CD4-positive, alpha-beta T cell treated with Interleukin-12 subunit alpha and Interleukin-12 subunit beta, for 1 hour (primary cell): Measurements from ENCODE around the gene PCK1.
"Not testable (repeated sequence)": the region's sequence is repeated elsewhere in the genome, so short reads cannot be mapped to it uniquely, and the experiment has no call there.

ENCODE experiments used
- DNase-seq: peaks from one replicate; pipeline ENCODE4 v3.0.0-alpha.2; 2020

Gene PCK1

DNA sequence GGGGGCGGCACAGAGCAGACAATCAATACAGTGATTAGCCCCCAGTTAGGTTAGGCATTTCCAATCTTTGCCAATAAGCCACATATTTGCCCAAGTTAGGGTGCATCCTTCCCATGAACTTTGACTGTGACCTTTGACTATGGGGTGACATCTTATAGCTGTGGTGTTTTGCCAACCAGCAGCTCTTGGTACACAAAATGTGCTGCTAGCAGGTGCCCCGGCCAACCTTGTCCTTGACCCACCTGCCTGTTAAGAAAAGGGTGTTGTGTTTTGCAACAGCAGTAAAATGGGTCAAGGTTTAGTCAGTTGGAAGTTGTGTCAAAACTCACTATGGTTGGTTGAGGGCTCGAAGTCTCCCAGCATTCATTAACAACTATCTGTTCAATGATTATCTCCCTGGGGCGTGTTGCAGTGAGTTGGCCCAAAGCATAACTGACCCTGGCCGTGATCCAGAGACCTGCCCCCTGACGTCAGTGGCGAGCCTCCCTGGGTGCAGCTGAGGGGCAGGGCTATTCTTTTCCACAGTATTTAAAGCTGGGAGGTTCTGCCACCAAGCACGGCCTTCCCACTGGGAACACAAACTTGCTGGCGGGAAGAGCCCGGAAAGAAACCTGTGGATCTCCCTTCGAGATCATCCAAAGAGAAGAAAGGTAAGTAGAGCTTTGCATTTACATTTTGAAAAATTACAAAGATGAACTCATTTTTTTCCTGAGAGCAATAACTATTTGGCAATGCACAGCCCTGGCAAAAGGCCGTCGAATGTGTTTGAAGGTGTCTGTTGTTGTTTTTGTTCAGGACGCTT is at the start of gene PCK1:
Gene PCK1, plus strand, starts transcription at position 557 of the 802 bp plus-strand sequence. CDS start 302 bp downstream, outside the sequence.
- DNase-seq, result no peak

DNA sequence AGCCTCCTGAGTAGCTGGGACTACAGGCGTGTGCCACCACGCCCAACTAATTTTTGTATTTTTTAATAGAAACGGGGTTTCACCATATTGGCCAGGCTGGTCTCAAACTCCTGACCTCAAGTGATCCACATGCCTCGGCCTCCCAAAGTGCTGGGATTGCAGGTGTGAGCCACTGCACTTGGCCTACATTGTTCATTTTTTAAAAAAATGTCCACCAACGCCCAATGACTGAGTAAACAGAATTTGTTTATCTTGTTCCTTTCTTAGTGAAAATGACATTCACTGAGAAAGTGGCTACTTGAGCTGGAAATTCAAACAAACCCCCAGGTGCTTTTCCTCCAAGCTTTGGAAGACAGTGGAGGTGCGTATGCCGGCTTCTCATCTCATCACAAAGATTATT is 49.2 kb upstream of the PCK1 start:
- DNase-seq, result not testable (repeated sequence)

DNA sequence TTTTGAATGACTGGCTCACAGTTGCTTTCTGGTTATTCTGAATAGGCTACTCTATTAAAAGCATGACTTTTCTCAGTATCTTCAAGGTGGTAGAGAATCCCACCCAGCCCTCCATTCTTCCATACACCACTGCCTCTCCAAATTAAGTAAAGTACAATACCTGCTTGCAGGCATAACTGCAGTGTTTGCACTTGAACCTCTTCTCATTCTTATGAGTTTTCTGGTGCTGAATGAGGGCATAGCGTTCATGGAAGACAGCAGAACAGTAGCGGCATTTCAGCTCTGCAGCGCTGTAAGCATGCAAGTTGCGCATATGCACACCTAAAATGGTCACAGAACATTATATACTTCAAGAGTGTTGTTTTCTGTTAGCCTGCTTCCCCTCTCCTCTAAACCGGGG is 48.5 kb upstream of the PCK1 start:
- no peak for DNase-seq

DNA sequence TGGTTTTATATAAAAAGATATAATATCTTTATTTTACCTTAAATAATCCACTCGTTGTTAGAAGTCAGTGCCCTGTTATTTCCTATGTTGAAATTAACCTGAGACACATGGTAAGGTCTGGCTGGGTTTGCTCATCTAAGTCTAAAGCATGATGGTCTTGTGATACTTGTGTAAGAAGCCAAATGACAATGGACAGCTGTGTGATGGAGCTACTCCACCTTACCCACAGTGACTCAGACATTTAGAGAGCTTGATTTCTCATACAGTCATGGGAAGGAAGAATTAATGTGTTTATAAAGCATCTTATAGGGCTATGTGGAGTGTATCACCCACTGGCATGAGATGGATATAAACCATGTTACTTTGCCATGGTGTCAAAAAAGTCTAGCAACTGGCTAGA is 47.7 kb upstream of the PCK1 start:
- DNase-seq, result no peak

DNA sequence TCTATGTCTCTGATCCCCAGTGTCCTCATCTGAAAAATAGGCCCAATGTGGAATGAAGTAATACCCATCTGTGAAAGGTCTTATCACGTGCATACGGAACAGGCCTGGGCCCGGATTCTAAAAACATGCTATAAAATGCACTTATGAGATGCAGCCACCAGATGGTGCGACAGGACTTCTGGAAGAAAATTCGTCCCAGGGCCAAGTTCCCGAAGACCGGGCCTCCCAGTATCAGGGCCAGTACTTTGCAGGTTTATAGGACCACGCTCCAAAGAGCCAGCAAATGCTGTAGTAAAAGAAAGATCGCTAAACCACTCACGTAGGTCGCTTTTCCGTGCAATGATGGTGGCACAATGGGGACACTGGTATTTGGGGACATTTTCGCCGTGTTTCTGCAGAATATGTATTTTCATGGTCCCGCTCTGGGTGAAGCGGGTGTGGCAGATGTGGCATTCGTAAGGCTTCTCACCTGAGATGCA is 46.6 kb upstream of the PCK1 start:
- DNase-seq, result peak; percentile 37

DNA sequence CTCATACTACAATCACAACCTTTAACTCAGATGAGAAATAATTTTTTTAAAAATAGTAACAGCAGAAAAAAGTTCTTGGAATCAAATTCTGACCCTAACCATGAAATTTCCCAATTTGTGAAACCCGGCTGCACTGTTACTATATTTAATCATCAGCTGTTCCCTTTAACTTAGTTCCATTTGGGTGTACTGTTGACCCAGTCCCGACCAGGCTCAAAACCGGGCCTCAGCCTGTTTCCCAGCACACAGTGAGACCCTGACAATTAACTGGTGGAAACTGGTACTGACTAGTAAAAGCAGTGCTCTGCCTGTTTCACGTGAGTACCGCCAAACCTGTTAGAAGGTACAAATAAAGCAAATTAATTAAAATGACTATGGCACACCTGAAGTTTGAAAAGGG is 43.0 kb upstream of the PCK1 start:
- DNase-seq, result no peak

DNA sequence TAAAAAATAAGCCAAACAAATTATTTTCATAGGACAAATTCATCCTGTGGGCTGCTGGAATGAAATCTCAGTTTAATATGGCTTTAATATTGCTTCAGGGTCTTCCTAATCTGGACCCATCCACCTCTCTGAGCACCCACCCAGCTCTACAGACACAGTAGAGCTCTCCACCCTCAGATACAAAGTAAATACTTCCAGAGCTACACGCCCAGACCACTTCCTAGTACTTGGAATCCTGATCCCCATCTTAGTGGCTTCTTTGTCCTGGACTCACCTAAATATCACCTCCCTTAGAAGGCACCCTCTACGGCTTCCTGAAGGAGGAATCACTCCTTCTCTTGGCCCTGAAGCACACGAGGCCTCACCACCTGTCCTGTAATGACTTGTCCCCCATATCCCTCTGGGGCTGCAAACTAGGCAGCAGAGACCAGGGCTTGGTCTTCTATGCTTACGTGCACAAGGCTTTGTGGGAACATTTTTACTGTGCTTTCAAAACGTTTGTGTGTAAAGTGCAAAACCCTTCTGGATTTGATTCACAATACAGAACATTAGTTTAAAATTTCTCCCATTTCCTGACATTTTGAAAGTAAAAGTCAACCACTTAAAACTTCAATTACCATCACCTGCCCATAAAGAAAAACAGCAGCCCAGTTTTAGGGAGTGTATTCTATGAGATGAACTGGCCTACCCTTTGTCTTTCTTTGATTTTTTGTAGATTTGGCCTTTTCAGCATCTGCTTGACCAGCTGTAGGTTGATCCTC is 38.4 kb upstream of the PCK1 start:
- no peak for DNase-seq

DNA sequence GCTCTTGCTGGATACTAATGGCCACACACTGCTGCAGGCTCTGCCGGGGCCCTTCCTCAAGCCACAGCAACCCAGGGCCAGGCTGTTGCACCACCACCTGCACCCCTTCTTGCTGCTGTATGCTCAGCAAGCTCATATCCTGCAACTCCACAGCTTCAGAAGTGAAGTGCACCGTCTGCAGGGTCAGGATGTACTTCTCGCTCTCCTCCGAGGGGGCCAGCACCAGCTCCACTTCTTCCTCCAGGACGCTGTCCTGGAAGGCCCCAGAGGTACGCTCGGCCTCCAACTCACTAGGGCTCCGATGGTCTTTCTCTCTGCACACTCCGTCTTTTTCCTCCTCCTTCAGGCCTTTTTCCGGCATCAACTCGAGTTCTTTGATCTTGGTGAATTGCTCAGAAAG is 37.1 kb upstream of the PCK1 start:
- DNase-seq, result no peak

DNA sequence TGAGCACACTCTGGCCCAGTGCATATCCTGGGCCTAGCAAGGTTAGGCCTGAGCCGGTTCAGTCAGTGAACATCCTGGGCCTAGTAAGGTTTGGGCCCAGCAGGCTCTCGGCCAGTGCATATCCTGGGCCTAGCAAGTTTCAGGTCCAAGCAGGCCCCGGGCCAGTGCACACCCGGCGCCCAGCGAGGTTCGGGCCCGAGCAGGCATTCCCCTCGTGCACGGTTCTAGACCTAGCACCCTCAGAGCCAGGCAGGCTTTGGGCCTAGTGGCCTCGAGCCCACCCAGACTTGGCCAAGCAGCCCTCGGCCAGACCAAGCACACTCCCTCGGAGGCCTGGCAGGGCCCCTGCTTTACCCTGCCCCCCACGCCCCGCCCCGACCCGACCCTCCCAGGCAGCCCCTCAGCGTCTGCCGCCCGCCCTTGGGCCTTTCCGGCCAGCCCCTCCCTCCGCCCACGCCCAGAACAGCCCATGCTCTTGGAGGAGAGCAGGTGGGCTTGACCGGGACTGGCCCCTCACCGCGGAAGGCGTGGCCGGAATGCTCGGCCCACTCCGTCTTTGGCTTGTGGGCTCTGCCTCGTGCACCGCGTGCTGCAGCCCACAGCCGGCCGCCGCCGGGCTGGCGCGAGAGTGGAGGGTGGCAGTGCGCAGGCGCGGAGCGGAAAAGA is 36.3 kb upstream of the PCK1 start, which contains the start of gene CTCFL:
Gene CTCFL, minus strand, starts transcription at position 630 of the 666 bp plus-strand sequence. CDS start 935 bp downstream, outside the sequence.
- no peak for DNase-seq

DNA sequence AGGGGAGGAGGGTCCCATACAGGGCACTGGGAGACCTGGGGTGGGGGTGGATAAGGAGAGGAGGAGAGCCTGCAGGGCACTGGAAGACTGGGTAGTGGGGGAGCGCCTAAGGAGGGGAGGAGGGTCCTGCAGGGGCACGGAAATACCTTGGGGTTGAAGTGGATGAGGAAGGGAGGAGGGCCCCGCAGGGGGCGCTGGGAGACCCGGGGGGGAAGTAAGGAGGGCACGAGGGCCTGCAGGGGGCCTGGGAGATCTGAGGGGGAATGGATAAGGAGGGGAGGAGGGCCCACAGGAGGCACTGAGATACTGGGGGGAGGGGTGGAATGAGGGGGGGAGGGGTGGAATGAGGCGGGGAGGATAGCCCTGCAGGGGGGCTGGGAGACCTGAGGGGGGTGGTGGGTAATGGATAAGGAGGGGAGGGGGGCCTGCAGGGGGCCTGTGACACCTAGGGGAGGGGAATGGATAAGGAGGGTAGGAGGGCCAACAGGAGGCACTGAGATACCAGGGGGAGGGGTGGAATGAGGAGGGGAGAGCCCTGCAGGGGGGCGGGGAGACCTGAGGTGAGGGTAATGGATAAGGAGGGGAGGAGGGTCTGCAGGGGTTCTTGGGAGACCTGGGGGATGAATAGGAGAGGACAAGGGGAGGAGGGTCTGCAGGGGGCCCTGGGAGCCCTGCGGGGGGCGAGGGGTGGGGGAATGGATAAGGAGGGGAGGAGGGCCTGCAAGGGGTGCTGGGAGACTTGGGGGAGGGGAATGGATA is 35.4 kb upstream of the PCK1 start:
- DNase-seq, result no peak

DNA sequence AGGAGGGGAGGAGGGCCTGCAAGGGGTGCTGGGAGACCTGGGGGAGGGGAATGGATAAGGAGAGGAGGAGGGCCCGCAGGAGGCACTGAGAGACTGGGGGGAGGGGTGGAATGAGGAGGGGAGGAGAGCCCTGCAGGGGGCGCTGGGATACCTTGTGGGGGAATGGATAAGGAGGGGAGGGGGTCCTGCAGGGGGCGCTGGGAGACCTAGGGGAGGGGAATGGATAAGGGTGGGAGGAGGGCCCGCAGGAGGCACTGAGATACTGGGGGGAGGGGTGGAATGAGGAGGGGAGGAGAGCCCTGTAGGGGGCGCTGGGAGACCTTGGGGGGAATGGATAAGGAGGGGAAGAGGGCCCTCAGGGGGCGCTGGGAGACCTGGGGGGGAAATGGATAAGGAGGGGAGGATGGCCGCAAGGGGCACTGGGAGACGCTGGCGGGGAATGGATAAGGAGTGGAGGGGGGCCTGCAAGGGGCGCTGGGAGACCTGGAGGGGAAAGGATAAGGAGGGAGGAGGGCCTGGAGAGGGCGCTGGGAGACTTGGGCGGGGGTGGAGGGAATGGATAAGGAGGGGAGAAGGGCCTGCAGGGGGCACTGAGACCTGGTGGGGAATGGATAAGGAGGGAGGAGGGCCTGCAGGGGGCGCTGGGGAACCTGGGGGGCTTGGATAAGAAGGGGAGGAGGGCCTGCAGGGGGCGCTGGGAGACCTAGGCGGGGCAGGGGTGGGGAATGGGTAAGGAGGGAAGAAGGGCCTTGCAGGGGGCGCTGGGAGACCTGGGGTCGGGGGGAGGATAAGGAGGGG is 34.6 kb upstream of the PCK1 start:
- no peak for DNase-seq

DNA sequence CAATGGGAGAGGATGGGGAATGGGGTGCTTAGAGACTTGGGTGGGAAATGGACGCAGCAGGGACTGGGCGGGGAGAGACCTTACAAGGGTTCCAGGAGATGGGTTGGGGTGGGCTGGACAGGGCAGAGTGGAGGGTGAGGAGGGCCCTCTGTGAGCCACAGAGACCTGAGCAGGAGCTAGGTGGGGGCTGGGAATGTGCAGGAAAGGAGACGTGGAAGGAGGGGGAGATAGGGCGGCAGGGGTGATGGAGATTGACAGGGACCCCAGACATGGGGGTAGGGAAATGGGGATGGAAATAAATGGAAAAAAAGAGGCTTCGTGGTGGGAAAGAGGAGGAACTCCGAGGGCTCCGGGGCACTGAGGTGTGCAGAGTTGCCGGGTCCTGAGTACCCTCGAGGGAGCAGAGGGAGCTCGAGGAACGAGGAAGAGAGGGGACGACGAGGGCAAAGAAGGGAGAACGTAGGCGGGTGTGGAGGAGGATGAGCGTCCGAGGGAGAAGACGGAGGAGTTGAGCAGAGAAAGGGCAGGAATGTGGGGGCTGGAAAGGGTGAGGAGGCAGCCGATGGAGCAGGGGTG is 33.9 kb upstream of the PCK1 start:
- DNase-seq, result no peak

DNA sequence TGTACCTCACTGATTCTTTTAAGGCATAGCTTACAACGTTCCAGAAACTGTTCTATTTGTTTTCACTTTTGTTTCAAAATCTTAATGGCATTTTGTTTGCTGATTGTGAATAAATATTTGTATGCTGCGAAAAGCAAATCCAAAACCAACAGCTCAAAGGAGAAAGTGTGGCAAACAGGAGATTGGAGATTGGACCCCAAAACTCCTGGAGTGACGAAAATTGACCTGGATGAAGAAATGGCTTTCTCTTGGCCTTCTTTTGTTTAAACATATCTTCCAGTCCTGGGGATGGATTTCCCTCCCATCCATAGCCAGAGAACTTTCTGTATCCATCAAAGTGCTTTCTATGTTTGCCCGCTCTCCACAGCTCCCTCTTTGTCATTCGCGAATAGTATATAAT is 33.2 kb upstream of the PCK1 start:
- DNase-seq, result no peak

DNA sequence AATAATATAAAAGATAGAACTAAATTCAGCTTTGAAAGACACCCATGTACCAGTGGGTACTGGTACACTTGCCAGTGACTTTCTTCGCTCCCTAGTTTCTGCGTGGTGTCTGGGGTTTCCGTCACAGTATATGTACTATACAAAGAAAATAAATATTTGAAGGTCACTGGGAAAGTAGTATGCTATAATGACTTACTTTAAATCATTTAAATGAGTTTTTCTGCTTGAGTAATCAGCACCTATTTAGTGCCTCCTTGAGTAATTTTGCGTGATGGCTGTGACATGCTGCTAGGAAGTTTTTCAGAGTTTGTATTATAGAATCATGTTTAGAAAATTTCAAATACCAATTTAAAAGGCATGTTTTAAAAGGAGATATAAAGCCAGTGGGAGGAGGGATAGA is 32.8 kb upstream of the PCK1 start:
- no peak for DNase-seq

DNA sequence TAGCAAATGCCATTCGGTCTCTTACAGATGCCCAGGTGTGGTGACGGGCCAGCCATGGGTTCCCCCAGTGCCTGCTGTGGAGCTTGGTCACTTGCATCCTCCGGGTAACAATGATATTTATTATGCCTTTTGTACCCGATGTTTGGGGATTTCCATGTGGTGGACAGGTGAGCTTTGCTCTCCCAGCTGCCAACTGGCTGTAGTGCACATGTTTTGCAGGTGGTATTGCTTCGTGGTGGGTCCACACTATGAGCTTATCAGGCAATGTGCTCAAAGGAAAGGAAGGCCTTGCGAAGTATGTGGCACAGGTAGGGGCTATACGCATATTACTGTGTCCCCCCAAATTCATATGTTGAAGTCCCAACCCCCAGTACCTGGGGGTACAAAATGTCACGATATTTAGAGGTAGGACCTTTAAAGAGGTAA is 31.7 kb upstream of the PCK1 start:
- DNase-seq, result no peak

DNA sequence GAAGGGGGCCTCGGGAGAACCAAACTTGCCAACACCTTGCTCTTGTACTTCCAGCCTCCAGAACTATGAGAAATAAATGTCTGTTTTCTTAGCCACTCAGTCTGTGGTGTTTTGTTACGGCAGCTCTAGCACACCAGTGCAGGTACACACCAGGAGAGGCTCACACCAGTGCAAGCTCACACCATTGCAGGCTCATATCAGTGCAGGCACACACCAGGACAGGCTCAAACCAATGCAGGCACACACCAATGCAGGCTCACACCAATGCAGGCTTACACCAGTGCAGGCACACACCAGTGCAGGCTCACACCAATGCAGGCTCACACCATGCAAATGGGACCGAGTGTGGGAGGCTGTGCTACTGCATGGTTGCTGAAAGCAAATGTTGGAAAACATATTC is 31.1 kb upstream of the PCK1 start:
- DNase-seq, result no peak

DNA sequence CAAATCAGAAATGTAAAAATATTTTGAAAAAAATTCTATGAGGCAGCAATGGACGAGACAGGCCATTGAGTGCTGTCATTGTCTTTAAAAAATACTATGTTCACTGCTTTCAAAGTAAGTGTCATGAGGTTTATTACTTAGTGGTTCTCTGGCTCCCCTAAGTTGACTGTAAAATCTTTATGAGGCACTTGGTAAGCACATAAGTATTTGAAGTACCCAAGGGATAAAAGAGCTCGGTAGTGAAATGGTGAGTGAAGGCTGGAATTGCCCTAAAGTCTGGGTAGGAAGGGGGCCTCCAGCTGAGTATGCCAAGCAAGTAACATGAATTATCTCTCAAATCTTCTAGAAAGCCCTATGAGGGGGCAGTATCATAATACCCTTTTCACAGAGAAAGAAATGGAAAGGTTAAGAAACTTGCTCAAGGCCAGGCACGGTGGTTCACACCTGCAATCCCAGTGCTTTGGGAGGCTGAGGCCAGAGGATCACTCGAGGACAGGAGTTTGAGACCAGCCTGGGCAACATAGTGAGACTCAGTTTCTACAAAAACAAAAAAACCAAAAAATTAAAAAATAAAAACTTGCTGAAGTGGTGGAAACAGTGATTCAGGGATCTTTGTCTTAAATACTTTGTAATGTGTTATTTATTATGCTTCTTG is 30.5 kb upstream of the PCK1 start:
- DNase-seq, result no peak

DNA sequence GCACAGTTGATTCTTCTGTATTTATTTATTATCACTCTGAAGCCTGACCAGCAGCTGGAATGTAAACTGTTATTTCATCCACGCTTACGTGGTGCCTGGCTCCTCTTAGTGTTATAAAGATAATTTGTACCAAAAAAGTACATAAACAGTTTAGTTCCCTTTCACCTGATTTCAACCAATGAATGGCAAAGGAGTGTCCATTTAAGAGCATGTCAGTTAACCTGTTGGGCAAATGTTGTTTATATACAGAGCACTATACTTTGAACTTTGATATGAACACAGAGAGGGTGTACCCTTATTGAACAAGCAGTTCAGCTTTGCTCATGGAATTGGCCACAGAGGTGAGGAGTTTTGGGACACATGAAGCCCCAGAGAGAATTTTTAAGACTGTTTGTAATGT is 28.8 kb upstream of the PCK1 start:
- no peak for DNase-seq

DNA sequence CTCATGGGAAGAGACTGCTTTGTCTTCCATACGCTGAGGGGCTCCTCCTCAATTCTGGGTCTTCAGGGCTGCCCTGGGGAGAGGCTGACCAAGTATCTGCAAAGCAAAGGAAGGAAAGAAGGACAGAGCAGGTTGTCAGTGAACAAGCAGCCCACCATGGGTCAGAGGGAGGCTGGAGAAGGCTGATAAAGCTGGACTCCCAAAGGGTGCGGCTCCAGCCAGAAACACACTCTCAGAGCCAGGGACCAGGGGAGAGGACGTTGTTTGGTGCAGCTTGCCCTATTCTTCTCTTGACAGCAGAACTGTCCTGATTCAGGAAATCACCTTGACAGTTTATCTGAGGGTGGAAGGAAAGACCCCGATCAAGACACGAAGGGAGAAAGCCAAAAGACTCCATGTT is 25.6 kb upstream of the PCK1 start:
- no peak for DNase-seq

DNA sequence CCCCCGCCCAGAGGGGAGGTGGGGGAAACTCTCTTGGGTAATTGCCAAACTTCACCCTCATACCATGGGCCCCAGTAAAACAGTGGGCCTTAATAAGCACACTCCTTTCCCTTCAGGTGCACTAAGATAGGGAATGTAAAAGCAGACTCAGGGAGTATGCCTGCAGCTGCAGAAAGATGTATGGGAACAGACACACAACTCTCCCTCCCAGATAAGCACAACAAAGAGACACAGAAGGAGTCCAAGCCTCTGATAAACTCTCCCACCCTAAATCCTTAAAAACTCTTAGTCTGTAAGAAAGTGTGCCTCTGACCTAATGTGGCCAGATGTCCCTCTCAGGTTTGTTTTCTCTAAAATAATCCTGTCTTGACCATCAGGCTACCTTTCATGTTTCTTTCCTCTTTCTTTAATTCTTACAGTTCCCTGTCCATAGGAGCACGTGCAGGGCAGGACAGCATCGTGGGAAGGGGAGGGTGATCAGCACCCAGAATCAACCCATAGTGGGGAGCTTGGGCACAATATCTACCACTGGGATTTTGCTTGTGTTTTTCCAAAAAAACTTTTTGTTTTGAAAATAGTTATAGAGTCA is 24.7 kb upstream of the PCK1 start:
- DNase-seq, result no peak
